ENCODE results near the gene ZKSCAN4. TPM values are rescaled to one million over a fixed set of nuclear protein-coding genes. Genes with fewer than 3 reads are reported as not detected.
A peak's percentile ranks its signal among the peaks of the same experiment; 100 is the strongest.

Gene ZKSCAN4
- total RNA-seq, 1 donor from 2014 or later: 4.4 TPM

GRCh38 chr6:28218312-28219248 lies 33.5 kb downstream of the ZKSCAN4 start:
- H3K27me3 ChIP-seq (ENCODE audit: control insufficient read depth, insufficient read depth, low read length): peaks cover 5% of the 10 kb centered on the region
- TF ChIP-seq CTCF (IDR thresholded peaks at IDR 0.05; ENCODE audit: insufficient read depth, low read length, poor library complexity, severe bottlenecking): no peak
- DNase-seq (ENCODE audit: low read depth): no peak
- H3K4me3 ChIP-seq (ENCODE audit: low read depth, low read length): peak overlapping the region; percentile 52
- no peaks in the 10 kb centered on the region for H3K36me3 ChIP-seq (ENCODE audit: control insufficient read depth, insufficient read depth, low read length)

- Histone ChIP-seq H3K36me3 (ENCODE audit: control insufficient read depth, insufficient read depth, low read length) (no peaks in the 10 kb centered on the region), H3K4me3 (ENCODE audit: low read depth, low read length) (no peak overlapping the region), H3K27me3 (ENCODE audit: control insufficient read depth, insufficient read depth, low read length) (peaks cover 5% of the 10 kb centered on the region)
- TF ChIP-seq CTCF (IDR thresholded peaks at IDR 0.05; ENCODE audit: insufficient read depth, low read length, poor library complexity, severe bottlenecking): no peak
- DNase-seq (ENCODE audit: low read depth): no peak
Observed at GRCh38 chr6:28217890-28218289, 34.2 kb downstream of the ZKSCAN4 start.

GRCh38 chr6:28215425-28215824 lies 36.6 kb downstream of the ZKSCAN4 start:
- Histone ChIP-seq H3K36me3 (ENCODE audit: control insufficient read depth, insufficient read depth, low read length) (no peaks in the 10 kb centered on the region), H3K27me3 (ENCODE audit: control insufficient read depth, insufficient read depth, low read length) (peaks cover 5% of the 10 kb centered on the region), H3K4me3 (ENCODE audit: low read depth, low read length) (no peak overlapping the region)
- no peak for TF ChIP-seq CTCF (IDR thresholded peaks at IDR 0.05; ENCODE audit: insufficient read depth, low read length, poor library complexity, severe bottlenecking)
- no peak for DNase-seq (ENCODE audit: low read depth)

GRCh38 chr6:28213213-28213523 lies 38.9 kb downstream of the ZKSCAN4 start:
- no peaks in the 10 kb centered on the region for H3K36me3 ChIP-seq (ENCODE audit: control insufficient read depth, insufficient read depth, low read length)
- no peak for TF ChIP-seq CTCF (IDR thresholded peaks at IDR 0.05; ENCODE audit: insufficient read depth, low read length, poor library complexity, severe bottlenecking)
- peak overlapping the region; percentile 43 for H3K4me3 ChIP-seq (ENCODE audit: low read depth, low read length)
- H3K27me3 ChIP-seq (ENCODE audit: control insufficient read depth, insufficient read depth, low read length): peaks cover 10% of the 10 kb centered on the region
- no peak for DNase-seq (ENCODE audit: low read depth)

GRCh38 chr6:28212510-28213212 lies 39.4 kb downstream of the ZKSCAN4 start:
- TF ChIP-seq CTCF (IDR thresholded peaks at IDR 0.05; ENCODE audit: insufficient read depth, low read length, poor library complexity, severe bottlenecking): peak; percentile 11
- H3K4me3 ChIP-seq (ENCODE audit: low read depth, low read length): peak overlapping the region; percentile 43
- peaks cover 13% of the 10 kb centered on the region for H3K27me3 ChIP-seq (ENCODE audit: control insufficient read depth, insufficient read depth, low read length)
- peak; percentile 68 for DNase-seq (ENCODE audit: low read depth)
- no peaks in the 10 kb centered on the region for H3K36me3 ChIP-seq (ENCODE audit: control insufficient read depth, insufficient read depth, low read length)
